ENCODE measurements around the gene NYAP1. TPM values are rescaled to one million over a fixed set of nuclear protein-coding genes. Genes with fewer than 3 reads are reported as not detected.

The NYAP1 gene
- total RNA-seq, 1 donor from 2014 or later, result 2.5 TPM

- no peaks in the 10 kb centered on the region for H3K9me3 ChIP-seq (ENCODE audit: insufficient read depth, low read depth, low read length)
- H3K4me1 Mint-ChIP-seq (ENCODE audit: low read depth, unreplicated experiment), result peaks cover 2% of the 10 kb centered on the region
- no peak within 1 kb of the TSS for H3K4me3 Mint-ChIP-seq (ENCODE audit: unreplicated experiment)
- peak within 1 kb of the TSS; percentile 12 for H3K27ac Mint-ChIP-seq (ENCODE audit: unreplicated experiment)
- no peaks in the 10 kb centered on the region for H3K27me3 ChIP-seq (ENCODE audit: insufficient read depth, low read length)
- H3K79me2 ChIP-seq (ENCODE audit: insufficient read depth, low read length), result no peaks in the 10 kb centered on the region
- peaks cover 10% of the 10 kb centered on the region for H4K20me1 ChIP-seq (ENCODE audit: insufficient read depth, low read length)
- H3K4me1 ChIP-seq (ENCODE audit: insufficient read depth, low read length), result peaks cover 18% of the 10 kb centered on the region
- peak within 1 kb of the TSS; percentile 26 for H3K27ac ChIP-seq (ENCODE audit: low read depth, low read length)
- no peaks in the 10 kb centered on the region for H3K9me3 Mint-ChIP-seq (ENCODE audit: unreplicated experiment)
- H3K27me3 Mint-ChIP-seq (ENCODE audit: low read depth, unreplicated experiment), result no peaks in the 10 kb centered on the region
- DNase-seq (ENCODE audit: low read depth) (peak; percentile 17), FAIRE-seq (no peak)
- no peak within 1 kb of the TSS for H3K9ac ChIP-seq (ENCODE audit: low read length)
- no peaks in the 10 kb centered on the region for H3K36me3 ChIP-seq (ENCODE audit: insufficient read depth, low read length)
- peak within 1 kb of the TSS; percentile 61 for H3K4me2 ChIP-seq (ENCODE audit: low read length)
- no peak within 1 kb of the TSS for H2AFZ ChIP-seq (ENCODE audit: low read depth, low read length)
- H3K4me3 ChIP-seq (ENCODE audit: insufficient read depth, low read depth, low read length), result no peak within 1 kb of the TSS
- no peak for TF ChIP-seq EZH2 (IDR thresholded peaks at IDR 0.05; ENCODE audit: insufficient read depth, low read length)
- no peak for TF ChIP-seq CTCF (IDR thresholded peaks at IDR 0.05; ENCODE audit: insufficient read depth, low read depth, low read length)
- H3K36me3 Mint-ChIP-seq (ENCODE audit: low read depth, unreplicated experiment), result peaks cover 5% of the 10 kb centered on the region
Observed at GRCh38 chr7:100464210-100464660, 19.5 kb upstream of the NYAP1 start, which contains the start of gene SPACDR. Gene SPACDR (minus strand): TSS chr7:100464260. CDS start chr7:100464025, 235 bp downstream.

DNA sequence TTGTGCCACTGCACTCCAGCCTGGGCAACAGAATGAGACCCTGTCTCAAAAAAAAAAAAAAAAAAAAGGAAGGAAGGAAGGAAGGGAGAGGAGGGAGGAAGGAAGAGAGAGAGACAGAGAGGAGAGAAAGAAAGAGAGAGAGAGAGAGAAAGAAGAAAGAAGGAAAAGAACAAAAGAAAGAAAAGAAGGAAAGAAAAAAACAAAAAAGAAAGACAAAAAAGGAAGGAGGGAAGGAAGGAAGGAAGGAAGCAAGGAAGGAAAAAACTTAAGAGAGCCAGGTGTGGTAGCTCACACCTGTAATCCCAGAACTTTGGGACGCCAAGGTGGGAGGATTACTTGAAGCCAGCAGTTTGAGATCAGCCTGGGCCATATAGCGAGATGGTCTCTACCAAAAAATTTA is 18.9 kb upstream of the NYAP1 start:
- Mint-ChIP-seq H3K4me3 (ENCODE audit: unreplicated experiment) (no peak overlapping the region), H3K36me3 (ENCODE audit: low read depth, unreplicated experiment) (peaks cover 5% of the 10 kb centered on the region), H3K9me3 (ENCODE audit: unreplicated experiment) (no peaks in the 10 kb centered on the region), H3K27me3 (ENCODE audit: low read depth, unreplicated experiment) (no peaks in the 10 kb centered on the region), H3K4me1 (ENCODE audit: low read depth, unreplicated experiment) (peaks cover 2% of the 10 kb centered on the region), H3K27ac (ENCODE audit: unreplicated experiment) (no peak overlapping the region)
- no peak overlapping the region for H3K4me3 ChIP-seq (ENCODE audit: insufficient read depth, low read depth, low read length)
- TF ChIP-seq CTCF (IDR thresholded peaks at IDR 0.05; ENCODE audit: insufficient read depth, low read depth, low read length), result no peak
- no peak for TF ChIP-seq EZH2 (IDR thresholded peaks at IDR 0.05; ENCODE audit: insufficient read depth, low read length)
- H3K36me3 ChIP-seq (ENCODE audit: insufficient read depth, low read length), result no peaks in the 10 kb centered on the region
- H3K27me3 ChIP-seq (ENCODE audit: insufficient read depth, low read length), result no peaks in the 10 kb centered on the region
- H3K9ac ChIP-seq (ENCODE audit: low read length), result no peak overlapping the region
- H3K79me2 ChIP-seq (ENCODE audit: insufficient read depth, low read length), result no peaks in the 10 kb centered on the region
- no peak overlapping the region for H3K27ac ChIP-seq (ENCODE audit: low read depth, low read length)
- H2AFZ ChIP-seq (ENCODE audit: low read depth, low read length), result no peak overlapping the region
- H3K9me3 ChIP-seq (ENCODE audit: insufficient read depth, low read depth, low read length), result no peaks in the 10 kb centered on the region
- H3K4me2 ChIP-seq (ENCODE audit: low read length), result no peak overlapping the region
- DNase-seq (ENCODE audit: low read depth), result no peak
- peaks cover 15% of the 10 kb centered on the region for H4K20me1 ChIP-seq (ENCODE audit: insufficient read depth, low read length)
- no peak for FAIRE-seq
- H3K4me1 ChIP-seq (ENCODE audit: insufficient read depth, low read length), result peaks cover 18% of the 10 kb centered on the region

GRCh38 chr7:100465299-100465698 is 18.4 kb upstream of the NYAP1 start:
- H3K4me1 Mint-ChIP-seq (ENCODE audit: low read depth, unreplicated experiment), result peaks cover 2% of the 10 kb centered on the region
- peaks cover 20% of the 10 kb centered on the region for H4K20me1 ChIP-seq (ENCODE audit: insufficient read depth, low read length)
- H3K4me2 ChIP-seq (ENCODE audit: low read length), result peak overlapping the region; percentile 17
- TF ChIP-seq EZH2 (IDR thresholded peaks at IDR 0.05; ENCODE audit: insufficient read depth, low read length) (no peak), CTCF (IDR thresholded peaks at IDR 0.05; ENCODE audit: insufficient read depth, low read depth, low read length) (no peak)
- no peak overlapping the region for H3K4me3 ChIP-seq (ENCODE audit: insufficient read depth, low read depth, low read length)
- FAIRE-seq (no peak), DNase-seq (ENCODE audit: low read depth) (peak; percentile 24)
- no peak overlapping the region for H2AFZ ChIP-seq (ENCODE audit: low read depth, low read length)
- H3K36me3 ChIP-seq (ENCODE audit: insufficient read depth, low read length), result no peaks in the 10 kb centered on the region
- no peaks in the 10 kb centered on the region for H3K79me2 ChIP-seq (ENCODE audit: insufficient read depth, low read length)
- H3K27ac Mint-ChIP-seq (ENCODE audit: unreplicated experiment), result peak overlapping the region; percentile 14
- H3K36me3 Mint-ChIP-seq (ENCODE audit: low read depth, unreplicated experiment), result peaks cover 5% of the 10 kb centered on the region
- H3K4me1 ChIP-seq (ENCODE audit: insufficient read depth, low read length), result peaks cover 18% of the 10 kb centered on the region
- no peak overlapping the region for H3K4me3 Mint-ChIP-seq (ENCODE audit: unreplicated experiment)
- H3K9ac ChIP-seq (ENCODE audit: low read length), result no peak overlapping the region
- no peak overlapping the region for H3K27ac ChIP-seq (ENCODE audit: low read depth, low read length)
- H3K9me3 Mint-ChIP-seq (ENCODE audit: unreplicated experiment), result no peaks in the 10 kb centered on the region
- H3K27me3 Mint-ChIP-seq (ENCODE audit: low read depth, unreplicated experiment), result no peaks in the 10 kb centered on the region
- H3K9me3 ChIP-seq (ENCODE audit: insufficient read depth, low read depth, low read length), result no peaks in the 10 kb centered on the region
- H3K27me3 ChIP-seq (ENCODE audit: insufficient read depth, low read length), result no peaks in the 10 kb centered on the region
